ACHN (cell line): Measurements from ENCODE around the gene ZNF423.

Experiments
- DNase-seq: peaks from one replicate; pipeline ENCODE4 v3.0.0-alpha.2; 2015
- in situ Hi-C: cut with HindIII; loops from 2 replicates; pipeline ENCODE4 v1.10.0; 2017; ENCODE audit warnings: low sequenced_read_pairs, low pct_ligation_motif_present, low pct_unique_long_range_greater_than_20kb

Gene ZNF423

DNA sequence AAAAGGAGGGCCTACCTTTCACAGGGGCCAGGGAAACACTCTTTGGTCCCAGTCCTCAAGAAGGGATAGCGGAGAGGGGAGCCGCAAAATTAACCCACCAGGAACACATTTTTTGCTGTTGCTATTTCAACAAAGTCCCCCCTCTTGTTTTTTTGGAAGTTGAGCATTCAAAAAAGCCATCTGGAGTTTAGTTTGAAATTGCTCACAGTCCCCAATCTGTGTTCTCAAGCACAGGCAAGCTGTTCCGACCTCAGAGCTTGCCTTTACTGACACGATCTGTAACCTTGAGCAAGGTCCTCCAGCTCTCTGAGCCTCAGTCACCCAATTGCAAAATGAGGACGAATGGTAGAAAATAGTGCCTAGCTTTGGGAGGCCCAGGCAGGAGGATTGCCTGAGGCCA is 131.1 kb downstream of the ZNF423 start:
- DNase-seq: no peak
- in situ Hi-C loops: no loop called here

DNA sequence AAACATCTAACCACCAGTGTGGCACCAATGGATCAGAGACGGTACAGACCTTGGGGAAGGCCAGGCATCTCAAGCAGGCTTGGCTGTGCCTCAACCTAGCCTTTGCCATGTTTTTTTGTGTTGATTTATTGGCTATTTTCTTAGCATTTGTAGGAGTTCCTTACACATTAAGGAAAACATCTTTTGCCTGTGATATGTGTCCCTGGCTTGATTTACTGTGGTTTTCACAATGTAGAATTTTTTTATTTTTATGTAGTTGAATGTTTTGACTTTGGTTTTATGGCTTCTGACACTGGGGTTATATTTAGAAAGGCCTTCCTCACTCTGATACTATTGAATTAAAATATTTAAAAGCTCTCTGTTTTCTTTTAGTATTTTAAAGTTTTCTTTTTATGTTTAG is 132.6 kb downstream of the ZNF423 start:
- DNase-seq: no peak
- in situ Hi-C loops: no loop called here

DNA sequence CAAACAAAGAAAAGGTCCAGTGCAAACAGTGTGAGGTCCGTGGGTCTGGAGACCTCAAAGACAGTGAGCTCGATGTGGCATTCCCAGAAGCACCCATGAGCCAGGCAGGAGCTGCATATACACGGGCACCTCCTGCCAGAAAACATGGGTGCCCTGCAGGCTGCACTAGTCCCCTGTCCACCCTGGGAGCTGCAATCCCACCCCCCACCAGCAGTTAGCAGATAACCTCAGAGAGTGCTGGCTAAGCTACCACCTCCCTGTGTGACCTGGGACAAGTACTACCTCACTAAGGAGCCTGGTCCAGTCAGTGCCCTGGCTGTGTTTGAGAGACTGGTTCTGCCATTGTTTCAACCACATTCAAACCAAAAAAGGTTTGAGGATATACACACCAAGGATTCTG is 135.7 kb downstream of the ZNF423 start:
- no peak for DNase-seq
- in situ Hi-C loops: no loop called here

DNA sequence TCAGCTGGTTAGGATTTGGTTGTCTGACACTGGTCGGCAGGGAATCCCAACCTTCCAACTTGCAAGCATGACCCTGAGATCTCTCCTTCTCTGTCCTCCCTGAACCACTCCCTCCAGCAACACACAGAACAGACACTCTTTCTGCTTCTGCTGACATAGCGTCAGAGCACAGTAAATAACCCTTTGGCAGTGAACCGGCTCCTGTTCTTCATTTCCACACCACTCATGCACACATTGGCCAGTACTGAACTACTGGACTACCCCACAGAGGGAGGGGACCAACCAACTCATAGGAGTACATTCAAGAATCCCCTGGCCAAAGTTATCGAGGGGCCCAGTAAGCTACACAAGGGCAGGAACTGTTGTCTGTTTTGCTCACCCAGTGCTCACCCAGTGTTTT is 138.2 kb downstream of the ZNF423 start:
- in situ Hi-C loops: no loop called here
- DNase-seq: no peak

DNA sequence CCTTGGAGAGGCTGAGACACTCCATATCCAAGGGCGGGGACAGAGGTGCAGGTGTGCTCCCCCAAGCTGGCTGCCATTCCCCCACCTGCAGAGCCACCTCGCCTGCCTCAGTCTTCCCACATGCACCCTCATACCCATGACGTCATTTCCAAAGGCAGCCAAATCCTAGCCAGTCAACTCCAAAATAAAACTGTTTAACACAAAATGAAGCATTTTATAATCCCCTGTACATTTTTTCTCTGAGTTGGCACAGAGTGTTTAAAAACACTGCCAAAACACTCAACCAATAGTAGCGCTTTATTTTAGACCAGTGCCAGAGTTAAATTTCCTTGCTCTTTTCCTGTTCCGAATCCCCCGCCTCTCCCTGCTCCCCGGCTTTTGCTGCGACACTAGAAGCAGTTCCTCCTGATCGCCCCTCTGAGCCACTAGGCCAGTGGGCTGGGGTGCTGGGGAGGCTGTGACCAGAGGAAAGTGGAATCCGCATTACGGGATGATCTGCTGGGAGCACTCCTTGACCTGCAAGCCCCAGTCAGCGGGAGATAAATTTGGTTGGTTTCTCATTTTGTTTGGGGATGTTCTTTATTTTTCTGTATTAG is 139.5 kb downstream of the ZNF423 start:
- no peak for DNase-seq
- in situ Hi-C loops: no loop called here

DNA sequence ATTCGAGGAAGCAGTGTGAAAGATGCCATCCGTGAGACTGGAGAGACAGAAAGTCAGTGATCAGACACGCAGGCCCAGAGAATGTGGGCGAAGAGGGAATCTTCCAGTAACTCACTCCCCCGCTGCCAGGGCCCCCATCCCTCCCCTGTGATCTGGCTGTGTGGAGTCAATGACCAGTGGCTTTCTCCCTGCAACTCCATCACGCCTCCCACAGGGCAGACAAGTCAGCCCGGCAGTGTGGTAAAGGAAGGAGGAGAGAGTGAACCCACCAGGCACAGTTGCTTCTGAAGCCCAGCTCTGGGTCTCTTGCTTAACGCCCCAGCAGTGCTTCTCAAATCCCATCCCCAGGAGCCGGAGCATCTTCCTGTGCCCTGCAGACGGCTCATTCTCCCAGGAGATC is 142.1 kb downstream of the ZNF423 start:
- in situ Hi-C loops: no loop called here
- DNase-seq: no peak

DNA sequence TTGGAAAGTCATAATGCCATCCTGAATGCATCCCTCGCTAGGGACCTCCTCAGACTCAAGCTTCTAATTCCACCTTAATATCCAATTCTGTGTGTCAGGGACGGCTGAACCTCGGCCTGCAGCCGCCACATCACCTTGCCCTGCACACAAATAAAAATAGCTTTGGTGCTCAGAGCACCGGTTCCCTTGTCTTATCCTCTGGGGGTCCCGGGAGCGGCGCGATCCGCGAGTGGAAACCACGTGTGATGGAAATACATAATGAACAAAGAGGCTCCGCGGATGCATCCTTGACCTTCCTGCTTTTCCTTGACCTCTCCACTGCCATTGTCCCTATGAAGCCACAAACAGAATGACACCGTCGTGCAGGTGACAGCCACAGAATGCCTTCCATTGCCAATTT is 143.4 kb downstream of the ZNF423 start:
- no peak for DNase-seq
- in situ Hi-C loops: no loop called here

DNA sequence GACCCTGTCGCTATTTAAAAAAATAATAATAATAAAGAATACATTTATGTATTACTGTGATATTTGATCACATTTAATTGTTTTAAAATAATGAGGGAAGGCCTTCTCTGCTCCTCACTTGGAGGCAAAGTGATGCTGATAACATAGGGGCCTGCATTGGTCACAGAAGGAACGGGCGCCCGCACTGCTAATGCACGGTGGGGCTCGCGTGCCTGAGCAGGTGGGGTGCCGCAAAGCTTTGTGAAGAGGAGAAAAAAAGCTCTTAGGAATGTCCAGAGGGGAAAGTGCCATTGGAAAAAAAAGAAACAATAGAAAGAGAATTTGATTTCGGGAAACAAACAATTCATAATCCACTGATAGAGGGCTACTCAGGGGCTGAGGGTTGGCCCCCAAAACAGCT is 143.8 kb downstream of the ZNF423 start:
- in situ Hi-C loops: no loop called here
- DNase-seq: no peak

DNA sequence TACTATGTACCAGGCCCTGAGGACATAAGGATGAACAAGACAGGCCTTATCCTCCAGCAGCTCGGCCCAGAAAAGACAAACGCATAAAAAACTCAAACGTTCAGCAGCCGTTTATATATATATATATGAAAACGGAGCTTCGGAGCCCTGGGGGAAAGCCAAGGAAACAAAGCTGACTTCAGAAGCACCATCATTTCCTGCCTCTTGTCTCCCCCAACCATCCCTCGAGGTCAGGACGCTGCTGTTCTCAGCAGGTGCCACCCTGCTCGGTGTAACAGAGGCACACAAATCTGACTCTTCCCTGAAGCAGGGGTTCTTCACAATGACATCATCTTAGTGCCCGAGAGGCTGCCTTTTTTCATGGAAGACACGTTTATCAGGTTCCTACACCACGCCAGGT is 146.9 kb downstream of the ZNF423 start:
- in situ Hi-C loops: no loop called here
- DNase-seq: no peak

DNA sequence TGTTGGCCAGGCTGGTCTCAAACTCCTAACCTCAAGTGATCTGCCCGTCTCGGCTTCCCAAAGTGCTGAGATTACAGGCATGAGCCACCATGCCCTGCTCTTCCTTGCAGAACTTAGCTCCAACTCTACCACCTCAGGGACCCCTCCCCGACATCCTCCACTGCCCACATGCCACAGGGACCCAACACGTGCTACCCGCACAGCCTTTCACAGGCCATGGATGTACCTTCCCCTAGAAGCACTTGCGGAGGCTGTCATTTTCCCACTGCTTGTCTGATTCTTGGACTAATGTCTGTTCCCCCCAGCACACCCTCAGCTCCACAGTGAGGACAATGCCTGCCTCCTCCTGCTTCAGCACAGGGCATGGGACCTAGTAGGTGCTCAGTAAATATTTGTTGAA is 147.4 kb downstream of the ZNF423 start:
- in situ Hi-C loops: no loop called here
- DNase-seq: no peak

DNA sequence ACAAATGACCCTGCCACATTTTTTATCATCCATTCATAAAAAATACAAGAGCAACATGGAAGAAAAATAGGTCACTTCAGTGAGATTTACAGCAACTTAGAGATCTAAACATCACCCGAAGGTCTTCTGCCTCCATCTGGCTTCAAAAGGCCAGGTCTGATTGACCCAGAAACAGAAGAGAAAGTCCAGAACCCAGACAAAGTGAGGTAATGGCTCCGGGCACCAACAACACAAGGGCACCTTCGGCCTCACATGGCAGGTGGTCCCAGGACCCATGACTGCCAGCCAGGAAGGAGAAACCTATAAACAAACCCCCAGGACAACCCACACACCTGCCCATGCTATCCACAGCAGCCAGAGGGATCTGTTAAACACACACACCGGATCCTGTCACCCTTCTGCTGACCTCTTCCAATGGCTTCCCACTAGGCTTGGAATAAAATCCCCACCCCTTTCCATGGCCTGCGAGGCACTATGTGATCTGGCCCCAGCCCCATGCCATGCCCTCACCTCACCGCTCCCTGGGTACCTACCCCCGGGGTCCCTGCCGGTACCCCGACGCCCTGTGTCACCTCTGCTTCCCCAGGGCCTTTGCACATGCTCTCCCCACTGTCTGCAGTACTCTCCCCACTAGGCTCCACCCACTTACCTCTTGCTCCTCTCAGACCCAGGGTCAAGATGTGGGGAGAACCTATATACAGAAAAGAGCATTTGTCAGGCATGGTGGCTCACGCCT is 149.1 kb downstream of the ZNF423 start:
- in situ Hi-C loops: no loop called here
- no peak for DNase-seq

DNA sequence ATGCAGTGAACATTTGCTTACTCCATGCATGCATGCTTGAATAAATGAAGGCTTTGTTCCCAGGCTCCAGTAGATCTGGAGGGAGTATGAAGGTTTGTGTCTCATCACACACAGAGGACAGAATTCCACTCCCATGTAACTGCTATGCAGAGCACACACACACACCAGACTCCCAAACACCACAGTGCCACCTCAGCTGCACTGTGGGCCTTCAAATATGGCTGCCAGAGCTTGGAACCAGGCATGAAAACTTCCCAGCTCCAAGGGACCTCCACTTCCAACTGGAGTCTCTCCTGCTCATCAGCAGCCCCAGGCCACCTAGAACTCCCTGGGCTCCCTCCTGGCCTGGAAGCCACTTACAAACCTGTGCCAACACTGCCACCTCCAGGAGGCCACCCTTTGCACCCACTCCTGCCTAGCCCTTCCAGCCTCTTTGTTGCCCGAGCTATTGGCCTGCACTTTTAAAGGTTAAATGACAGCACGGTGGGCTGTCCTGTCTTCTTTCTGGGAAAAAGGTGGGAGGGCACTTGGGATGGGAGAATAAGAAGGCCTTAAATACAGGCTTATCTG is 151.2 kb downstream of the ZNF423 start:
- in situ Hi-C loops: no loop called here
- peak; percentile 10 for DNase-seq

DNA sequence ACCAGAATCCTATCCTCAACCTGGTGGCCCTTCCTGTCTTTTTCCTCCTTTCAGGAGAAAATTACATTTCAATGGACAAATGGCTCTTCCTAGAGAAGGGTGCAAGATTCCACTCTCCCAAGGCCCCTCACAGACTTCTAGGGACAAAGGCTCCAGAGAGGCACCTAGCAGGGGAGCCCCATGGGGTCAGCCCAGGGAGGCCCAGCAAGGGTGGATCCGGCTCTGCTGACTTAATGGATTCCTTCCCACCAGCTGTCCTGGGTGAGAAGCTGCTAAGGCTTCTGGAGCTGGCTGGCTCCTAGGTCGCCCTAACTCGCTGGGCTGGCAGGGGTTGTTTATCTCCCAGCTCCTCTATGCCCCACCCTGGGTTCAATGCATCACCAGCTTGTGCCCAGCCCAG is 152.4 kb downstream of the ZNF423 start:
- in situ Hi-C loops: no loop called here
- no peak for DNase-seq

DNA sequence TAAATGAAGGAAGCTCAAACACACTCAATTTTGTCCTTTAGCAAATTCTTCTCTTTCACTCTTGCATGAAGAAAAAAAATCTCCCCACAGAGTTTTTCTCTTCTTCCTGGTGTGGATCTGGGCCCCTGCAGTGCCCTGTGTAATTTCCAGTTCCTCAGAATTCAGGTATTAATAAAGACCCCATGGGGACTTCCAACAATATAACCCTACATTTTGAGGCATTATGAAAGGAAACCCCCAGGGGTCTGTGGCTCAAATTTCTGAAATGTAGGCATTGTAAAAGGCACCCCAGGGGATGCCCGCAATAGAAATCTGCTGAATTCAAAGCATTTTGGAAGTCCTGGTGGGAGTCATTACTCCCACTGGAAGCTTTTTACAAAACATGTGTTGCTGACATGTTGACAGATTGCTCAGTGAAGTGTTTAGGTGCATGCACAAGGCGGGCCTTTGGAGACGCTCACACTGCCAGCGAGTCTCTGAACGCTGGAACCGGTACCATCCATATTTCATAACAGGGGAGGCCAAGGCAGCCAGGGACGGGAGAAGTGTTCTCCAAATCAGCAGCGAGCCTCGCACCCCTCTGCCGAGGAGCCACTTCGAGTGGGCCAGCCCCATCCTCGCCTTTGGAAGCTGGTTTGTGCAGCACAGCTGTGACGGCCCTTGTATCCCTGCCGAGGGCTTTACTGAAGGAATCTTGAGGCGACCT is 154.0 kb downstream of the ZNF423 start:
- in situ Hi-C loops: no loop called here
- no peak for DNase-seq

DNA sequence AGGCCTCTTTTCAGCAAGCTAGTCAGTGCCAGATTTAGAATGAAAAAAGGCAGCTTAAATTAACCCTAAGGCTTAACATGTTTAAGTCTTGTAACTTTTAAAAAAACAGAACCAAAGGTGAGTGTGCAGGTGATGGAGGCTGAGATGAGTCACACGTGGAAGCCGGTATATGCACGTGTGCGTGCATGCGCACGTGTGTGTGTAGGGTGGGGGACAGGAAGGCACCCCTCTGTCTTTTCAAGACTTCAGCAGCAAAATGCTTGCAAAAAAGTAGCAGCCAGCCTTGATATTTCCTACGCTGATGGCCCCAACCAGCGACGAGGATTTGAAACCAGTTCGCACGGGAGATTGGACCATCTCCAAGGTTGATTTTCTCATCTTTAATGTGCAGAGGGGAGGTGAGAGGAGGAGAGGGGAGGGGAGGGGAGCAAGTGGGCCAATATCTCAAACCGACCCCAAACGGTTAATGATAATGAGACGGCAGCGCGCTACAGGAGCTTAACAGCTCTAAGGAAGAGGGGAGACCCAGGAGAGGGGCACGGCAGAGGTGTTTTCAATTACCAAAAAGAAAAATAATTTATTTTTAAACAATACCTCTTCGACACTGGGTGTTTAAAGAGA is 154.7 kb downstream of the ZNF423 start:
- in situ Hi-C loops: no loop called here
- DNase-seq: no peak

DNA sequence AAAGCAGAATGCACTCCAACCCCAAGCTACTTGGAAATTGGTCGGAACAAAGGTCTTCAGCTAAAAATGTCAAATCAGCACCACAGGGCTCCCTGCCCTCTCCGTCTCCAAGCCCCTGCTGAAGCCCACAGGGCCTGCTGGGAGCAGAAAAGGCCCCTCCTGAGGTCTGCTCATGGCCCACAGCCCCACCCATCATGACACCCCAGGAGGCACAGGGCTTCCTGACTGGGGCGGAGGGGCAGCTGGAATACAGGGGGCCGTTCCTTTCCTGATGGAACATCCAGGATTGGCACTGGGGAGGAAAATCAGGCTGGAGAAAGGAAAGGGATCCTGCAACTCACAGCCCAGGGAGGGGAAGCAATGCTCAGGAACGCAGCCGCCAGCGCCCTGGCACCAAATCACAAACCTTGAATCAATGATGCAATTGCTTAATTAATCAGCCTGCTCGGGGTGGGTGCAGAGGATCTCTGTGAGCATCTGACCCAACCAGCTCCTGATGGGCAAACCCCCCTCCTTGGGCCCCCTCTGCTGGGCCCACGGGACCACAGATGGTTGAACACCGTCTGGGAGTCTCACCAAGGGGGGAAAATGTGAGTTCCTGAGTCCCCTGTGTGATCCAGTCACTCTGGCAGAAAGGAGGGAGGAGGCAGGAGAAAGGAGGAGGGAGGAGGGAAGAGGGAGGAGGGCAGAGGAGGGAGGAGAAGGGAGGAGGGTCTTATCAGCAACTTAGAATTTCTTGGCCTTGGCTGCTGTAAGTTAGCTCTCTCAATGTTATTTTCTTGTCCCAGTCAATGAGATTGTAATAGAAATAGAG is 155.5 kb downstream of the ZNF423 start:
- no peak for DNase-seq
- in situ Hi-C loops: no loop called here

DNA sequence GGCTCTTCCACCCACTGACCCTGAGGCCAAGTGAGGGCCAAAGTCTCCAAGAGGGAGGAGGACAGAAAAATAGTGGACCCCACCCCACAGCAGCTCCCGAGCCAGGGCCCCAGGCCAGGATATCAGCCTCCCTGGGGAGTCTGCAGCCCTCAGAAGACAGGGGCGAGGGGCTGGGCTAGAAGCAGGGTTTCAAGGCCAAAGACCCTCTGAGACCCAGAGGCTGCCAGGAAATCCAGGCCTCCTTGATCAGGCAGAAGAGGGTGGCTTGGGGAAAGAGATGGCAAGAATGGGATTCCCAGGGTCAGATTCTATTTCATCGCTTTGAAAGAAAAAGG is 156.1 kb downstream of the ZNF423 start:
- in situ Hi-C loops: no loop called here
- DNase-seq: no peak

DNA sequence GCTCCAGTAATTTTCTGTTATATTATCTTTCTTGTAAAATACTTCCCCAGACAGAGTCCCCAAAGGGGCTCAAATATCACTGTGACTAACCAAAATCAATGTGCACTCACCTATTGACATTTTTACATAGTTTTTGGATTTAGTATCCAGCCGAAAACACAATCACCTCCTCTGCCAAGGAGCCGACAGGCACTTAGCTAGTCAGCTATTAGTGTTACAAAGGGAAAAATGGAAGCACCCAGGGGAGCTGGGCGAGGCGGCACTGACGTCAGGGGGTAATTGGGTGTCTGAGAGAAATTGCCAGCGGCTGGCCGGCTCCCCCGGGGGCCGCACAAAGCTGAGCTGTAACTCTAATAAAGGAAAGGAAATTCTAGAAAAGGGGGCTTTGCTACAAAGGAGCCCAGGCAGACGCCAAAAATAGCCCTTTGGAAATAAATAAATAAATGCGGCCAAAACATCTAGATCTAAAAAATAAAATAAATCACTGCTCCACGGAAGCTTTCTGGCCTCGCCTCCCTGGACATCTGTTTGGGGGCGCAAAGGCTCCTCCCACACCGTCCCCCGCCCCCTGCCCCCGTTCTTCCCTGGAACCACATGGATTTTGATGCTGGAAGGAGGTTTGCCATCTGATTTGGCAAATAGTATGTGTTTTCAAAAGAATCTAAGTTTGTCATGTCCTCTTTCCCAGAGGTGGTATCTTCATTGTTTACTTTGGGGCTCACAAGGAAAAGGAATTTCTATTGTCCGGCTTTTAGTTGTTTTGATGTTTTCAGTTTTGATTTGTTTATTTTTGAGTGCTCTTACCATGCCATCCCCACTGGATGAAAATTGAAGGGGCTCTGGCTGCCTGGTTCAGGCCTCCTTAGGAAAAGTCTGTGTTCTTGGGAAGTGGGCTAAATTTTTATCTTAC is 156.7 kb downstream of the ZNF423 start:
- in situ Hi-C loops: no loop called here

More for the DNA sequence above, 156.7 kb downstream of the ZNF423 start:
- DNase-seq: no peak
